Measurements from ENCODE around the gene GOLGA5.

GOLGA5 gene

GRCh38 chr14:92830902-92831301, 36.8 kb downstream of the GOLGA5 start:
- no peak for DNase-seq

DNA sequence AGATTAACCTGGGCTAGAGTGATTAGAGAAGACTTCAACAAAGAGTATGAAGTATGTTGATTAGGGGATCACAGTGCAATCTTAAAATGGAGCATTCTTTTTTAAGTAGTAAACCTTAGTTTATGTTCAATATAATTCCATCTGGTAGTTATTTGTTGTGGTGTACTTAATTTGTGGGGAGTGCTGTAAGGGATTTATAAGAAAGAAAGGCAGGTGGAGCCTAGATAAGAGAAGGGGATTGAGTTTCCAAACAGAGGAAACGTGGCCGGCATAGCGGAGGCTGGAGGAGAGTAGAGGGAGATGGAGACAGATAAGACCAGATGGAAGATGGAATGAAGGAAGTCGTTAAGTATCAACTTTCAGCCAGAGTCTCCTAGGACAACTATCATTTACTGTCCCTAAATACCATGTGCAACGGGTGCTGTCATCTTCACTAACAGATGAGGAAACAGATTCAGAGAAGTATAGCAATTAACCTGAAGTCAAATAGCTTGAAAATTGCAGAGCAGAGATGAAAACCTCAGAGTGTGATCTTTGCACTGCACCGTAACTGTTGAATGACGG, 38.1 kb downstream of the GOLGA5 start:
- DNase-seq = no peak

DNA sequence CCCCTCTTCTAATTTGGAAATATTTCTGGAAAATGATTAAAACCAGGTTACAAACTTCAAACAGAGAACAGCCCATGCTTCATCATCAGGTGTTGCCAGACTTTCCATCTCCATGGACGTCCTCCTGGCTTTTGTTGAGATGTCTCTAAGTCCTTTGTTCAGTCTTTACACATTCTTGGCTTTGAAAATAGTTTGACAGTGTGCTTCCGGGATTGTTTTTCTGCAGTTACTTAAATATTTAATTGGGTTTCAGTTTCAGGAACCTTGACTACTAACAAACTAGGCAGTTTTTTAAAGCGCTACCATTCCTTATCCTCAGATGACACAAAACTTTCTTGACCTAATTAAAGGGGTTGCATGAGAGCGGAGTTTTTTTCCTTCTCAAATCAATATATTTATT, 47.8 kb downstream of the GOLGA5 start:
- no peak for DNase-seq

- no peak for DNase-seq
Observed at GRCh38 chr14:92844204-92844603, 50.1 kb downstream of the GOLGA5 start.

GRCh38 chr14:92846162-92846897, 52.2 kb downstream of the GOLGA5 start:
- DNase-seq = peak; percentile 22 to 42

GRCh38 chr14:92847278-92847677, 53.2 kb downstream of the GOLGA5 start:
- no peak for DNase-seq

DNA sequence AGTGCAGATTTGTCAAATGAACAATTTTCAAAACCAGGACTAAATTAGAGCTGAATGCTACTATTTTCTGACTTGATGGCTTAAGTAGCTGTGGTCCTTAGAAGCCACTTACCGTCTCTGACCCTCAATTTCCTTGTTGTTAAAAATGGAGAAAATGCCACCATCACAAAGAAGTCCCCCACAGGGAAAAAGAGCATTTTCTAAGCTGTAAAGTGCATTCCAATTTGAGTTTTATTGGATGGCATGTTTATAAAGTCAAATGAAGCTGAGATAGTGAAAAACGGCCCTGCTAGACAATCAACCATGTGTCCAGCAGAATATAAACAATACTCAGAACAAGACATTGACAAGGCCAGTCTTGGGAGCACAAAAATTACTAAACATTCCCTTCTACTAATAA, 53.6 kb downstream of the GOLGA5 start:
- no peak for DNase-seq

DNA sequence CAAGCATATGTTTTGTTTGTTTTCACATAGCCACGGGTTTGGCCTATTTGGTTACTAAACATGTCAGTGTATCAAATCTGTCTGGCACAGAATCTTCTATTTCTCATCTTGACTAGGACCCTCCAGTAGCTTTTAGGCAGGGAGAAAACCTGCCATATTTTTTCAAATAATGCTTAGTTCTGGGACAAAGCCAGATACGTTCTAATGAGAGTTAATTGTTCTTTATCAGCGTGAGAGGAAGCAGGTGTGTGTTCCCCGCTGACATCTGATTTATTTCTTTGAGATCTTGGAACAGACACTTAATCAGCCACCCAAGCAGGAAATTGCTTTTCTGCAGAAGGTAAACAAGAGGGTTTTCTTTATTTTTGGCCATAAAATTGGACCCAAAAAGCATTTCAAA, 54.8 kb downstream of the GOLGA5 start:
- no peak for DNase-seq

DNA sequence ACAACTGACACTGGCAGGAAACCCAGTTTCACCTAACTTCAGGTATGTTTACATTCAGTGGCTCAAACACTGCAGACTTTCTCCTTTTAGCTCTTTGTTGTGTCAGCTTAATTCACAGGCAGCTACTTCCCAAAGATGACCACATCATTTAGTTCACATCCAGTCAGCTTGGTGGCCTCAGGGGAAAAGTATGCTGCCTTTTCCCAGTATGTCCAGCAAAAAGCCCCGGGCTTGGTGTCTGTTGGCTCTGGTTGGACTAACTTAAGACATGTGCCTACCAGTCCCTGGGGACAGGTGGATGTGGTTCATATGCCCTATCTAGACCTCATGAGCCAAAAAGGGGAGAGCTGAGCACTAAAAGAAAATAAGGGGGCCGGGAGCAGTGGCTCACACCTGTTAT, 56.4 kb downstream of the GOLGA5 start:
- DNase-seq = no peak

- DNase-seq = peak in 1 of 2 donors; percentile 29
Observed at GRCh38 chr14:92853136-92853535, 59.0 kb downstream of the GOLGA5 start.

GRCh38 chr14:92860049-92860840, 66.1 kb downstream of the GOLGA5 start:
- no peak for DNase-seq

- no peak for DNase-seq
Observed at GRCh38 chr14:92861856-92862745, 68.0 kb downstream of the GOLGA5 start.

- DNase-seq = no peak
Observed at GRCh38 chr14:92863286-92864080, 69.4 kb downstream of the GOLGA5 start.

- DNase-seq = no peak
Observed at GRCh38 chr14:92865674-92866073, 71.6 kb downstream of the GOLGA5 start.

DNA sequence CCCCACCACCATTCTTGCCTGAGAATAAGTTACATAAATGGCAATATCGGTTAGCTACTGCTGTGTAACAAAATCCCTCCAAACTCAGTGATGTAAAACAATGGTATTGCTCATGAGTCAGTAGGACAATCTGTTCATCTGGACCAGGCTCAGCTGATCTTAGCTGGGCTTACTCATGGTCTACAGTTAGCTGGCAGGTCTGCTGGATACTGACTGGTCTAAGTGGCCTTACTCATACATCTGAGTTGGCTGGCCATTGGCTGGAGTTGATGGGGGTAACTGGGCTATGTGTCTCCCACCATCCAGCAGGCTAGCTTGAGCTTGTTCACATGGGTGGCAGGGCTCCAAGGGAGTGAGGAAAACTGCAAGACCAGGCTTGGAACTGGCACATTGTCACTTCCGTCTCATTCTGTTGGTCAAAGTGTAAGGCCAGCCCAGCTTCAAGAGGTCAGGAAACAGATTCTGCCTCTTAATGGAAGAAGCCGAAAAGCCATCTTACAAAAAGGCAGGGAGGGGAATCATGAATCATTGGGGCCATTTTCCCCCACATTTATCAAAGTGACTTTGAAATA, 72.2 kb downstream of the GOLGA5 start:
- DNase-seq = no peak

DNA sequence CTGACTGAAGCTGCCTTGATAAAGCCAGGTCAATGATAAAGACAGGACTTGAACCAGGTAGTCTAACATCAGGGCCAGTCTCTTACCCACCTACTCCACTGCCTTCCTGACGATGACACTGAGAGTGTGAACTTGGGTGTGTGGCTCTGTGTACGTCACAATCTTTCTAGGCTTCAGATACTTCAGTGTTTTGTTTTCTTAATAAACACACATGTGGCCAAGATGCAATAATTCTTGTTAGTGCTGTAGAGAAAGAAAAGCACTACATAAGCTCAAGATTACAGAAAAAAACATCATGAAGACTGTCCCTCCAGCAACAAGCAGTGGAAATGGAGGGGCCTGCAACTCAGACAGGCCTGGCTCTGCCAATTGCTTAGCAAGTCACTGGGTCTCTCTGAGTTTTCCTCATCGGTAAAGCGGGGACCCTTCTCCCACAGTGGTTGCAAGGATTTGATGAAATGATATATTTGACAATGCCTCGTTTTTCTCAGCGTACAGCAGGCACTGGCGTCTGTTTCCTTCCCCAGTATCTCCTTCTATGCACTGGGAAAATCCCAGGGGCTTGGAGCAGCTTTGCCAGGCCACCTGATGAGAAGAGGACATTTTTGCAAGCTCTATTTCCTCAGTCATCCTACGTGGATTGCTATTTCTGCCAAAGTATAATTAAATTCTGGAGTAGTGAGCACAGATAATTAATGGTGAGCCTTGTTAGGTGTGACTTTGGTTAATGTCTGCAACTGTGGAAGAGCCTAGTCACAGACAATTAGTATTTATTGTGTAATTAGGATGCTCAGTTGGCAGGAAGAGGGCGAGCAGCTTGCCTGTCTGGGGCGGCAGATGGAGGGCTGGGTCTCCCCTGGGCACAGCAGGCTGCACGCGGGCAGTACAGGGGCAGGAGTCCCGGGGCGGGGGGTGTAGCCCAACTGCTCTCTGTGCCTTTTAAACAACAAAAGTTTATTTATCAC, 73.1 kb downstream of the GOLGA5 start:
- DNase-seq = no peak

DNA sequence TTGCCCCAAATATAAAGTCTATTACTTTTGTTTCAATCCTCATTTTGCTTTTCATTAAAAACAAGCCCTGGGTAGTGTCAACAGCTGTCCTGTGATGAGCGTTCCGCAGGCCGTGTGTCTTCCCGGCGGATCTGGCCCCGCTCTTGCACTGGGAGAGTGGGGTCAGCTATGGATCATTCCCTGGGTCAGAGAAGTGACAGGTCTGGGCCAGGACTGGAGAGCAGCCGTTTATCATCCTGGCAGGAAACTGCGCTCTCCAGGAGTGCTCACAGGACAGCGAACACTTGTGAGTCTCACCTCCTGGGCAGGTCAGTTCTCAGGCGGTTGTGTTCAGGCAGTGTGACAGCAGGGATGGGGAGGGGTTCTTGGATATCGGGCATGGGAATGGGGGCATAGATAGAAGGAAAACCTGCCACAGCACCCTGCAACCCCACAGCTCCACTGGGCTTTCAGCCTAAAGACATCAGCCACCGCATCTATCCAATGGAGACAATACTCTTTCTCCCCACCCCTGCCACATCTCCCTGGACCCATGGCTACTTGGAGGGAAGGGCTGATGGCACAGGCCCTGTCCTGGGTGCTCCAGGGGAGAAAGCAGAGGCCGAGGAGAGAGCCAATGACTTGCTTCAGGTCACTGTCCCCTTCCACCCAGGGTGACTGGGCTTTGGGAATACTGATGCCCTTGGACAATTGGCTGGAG, 81.0 kb downstream of the GOLGA5 start:
- DNase-seq = no peak

GRCh38 chr14:92877757-92878431, 83.8 kb downstream of the GOLGA5 start:
- DNase-seq = no peak

GRCh38 chr14:92880351-92880750, 86.2 kb downstream of the GOLGA5 start:
- no peak for DNase-seq

Measured in CD4-positive, alpha-beta T cell treated with Interleukin-4 for 1 hour (primary cell).